HG02759 (cell line): Measurements from ENCODE around the gene TSEN2.
"Not testable (repeated sequence)": the region's sequence is repeated elsewhere in the genome, so short reads cannot be mapped to it uniquely, and the experiment has no call there.

Experiments used
- ATAC-seq: cut with Tn5 transposase; IDR thresholded peaks from one replicate; pipeline ENCODE4 v1.9.1; 2021; ENCODE audit warnings: mild to moderate bottlenecking, moderate library complexity; ENCODE audit not compliant: unreplicated experiment

The TSEN2 gene

GRCh38 chr3:12501360-12502020 is 17.2 kb downstream of the TSEN2 start:
- no peak for ATAC-seq

- ATAC-seq, result no peak
These were observed 19.1 kb downstream of the TSEN2 start for GRCh38 chr3:12503126-12503957.

GRCh38 chr3:12506201-12506709 is 22.0 kb downstream of the TSEN2 start:
- ATAC-seq, result no peak

GRCh38 chr3:12507591-12508281 is 23.5 kb downstream of the TSEN2 start:
- no peak for ATAC-seq

GRCh38 chr3:12508291-12508700 is 24.0 kb downstream of the TSEN2 start:
- no peak for ATAC-seq

GRCh38 chr3:12509466-12509865 is 25.2 kb downstream of the TSEN2 start:
- no peak for ATAC-seq

- no peak for ATAC-seq
These were observed 28.3 kb downstream of the TSEN2 start for GRCh38 chr3:12512534-12513118.

- no peak for ATAC-seq
These were observed 29.6 kb downstream of the TSEN2 start for GRCh38 chr3:12513694-12514446.

- ATAC-seq, result no peak
These were observed 31.4 kb downstream of the TSEN2 start for GRCh38 chr3:12515631-12516030.

GRCh38 chr3:12516873-12517272 is 32.6 kb downstream of the TSEN2 start:
- ATAC-seq, result no peak

- ATAC-seq, result no peak
These were observed 34.2 kb downstream of the TSEN2 start for GRCh38 chr3:12518261-12519028.

- no peak for ATAC-seq
These were observed 36.7 kb downstream of the TSEN2 start for GRCh38 chr3:12521010-12521409.

GRCh38 chr3:12522721-12523120 is 38.4 kb downstream of the TSEN2 start:
- no peak for ATAC-seq

- ATAC-seq, result no peak
These were observed 43.5 kb downstream of the TSEN2 start for GRCh38 chr3:12527757-12528143.

GRCh38 chr3:12532182-12532581 is 47.9 kb downstream of the TSEN2 start:
- ATAC-seq, result no peak

GRCh38 chr3:12536423-12536822 is 52.1 kb downstream of the TSEN2 start:
- no peak for ATAC-seq

GRCh38 chr3:12541625-12542024 is 57.3 kb downstream of the TSEN2 start:
- no peak for ATAC-seq

- ATAC-seq, result not testable (repeated sequence)
These were observed 59.2 kb downstream of the TSEN2 start for GRCh38 chr3:12543497-12543896.

- ATAC-seq, result no peak
These were observed 60.6 kb downstream of the TSEN2 start for GRCh38 chr3:12544652-12545472.
